Measurements from ENCODE around the gene FHIP1B. TPM values are rescaled to one million over a fixed set of nuclear protein-coding genes. Genes with fewer than 3 reads are reported as not detected.

FHIP1B gene
- total RNA-seq, 1 donor from 2014 or later, result 12.2 TPM

- Histone ChIP-seq H3K27ac (replicated peaks) (no peak overlapping the region), H3K27me3 (ENCODE audit: low read depth) (no peaks in the 10 kb centered on the region)
- TF ChIP-seq CTCF (IDR thresholded peaks at IDR 0.05; ENCODE audit: borderline replicate concordance), result no peak
Observed at GRCh38 chr11:6197466-6198200, 36.8 kb downstream of the FHIP1B start.

GRCh38 chr11:6196396-6196795 lies 38.0 kb downstream of the FHIP1B start:
- no peak for TF ChIP-seq CTCF (IDR thresholded peaks at IDR 0.05; ENCODE audit: borderline replicate concordance)
- no peak for DNase-seq
- intact Hi-C loops (cut with micrococcal nuclease), result no loop called here
- Histone ChIP-seq H3K9me3 (replicated peaks) (no peaks in the 10 kb centered on the region), H3K36me3 (no peaks in the 10 kb centered on the region), H3K4me1 (no peaks in the 10 kb centered on the region), H3K4me3 (no peak overlapping the region), H3K27ac (replicated peaks) (no peak overlapping the region), H3K27me3 (ENCODE audit: low read depth) (no peaks in the 10 kb centered on the region)

More at GRCh38 chr11:6197466-6198200, 36.8 kb downstream of the FHIP1B start:
- intact Hi-C loops (cut with micrococcal nuclease), result no loop called here
- no peak overlapping the region for H3K4me3 ChIP-seq
- H3K36me3 ChIP-seq, result peaks cover 4% of the 10 kb centered on the region
- H3K4me1 ChIP-seq, result no peaks in the 10 kb centered on the region
- no peak for DNase-seq
- H3K9me3 ChIP-seq (replicated peaks), result no peaks in the 10 kb centered on the region

- no peak for TF ChIP-seq CTCF (IDR thresholded peaks at IDR 0.05; ENCODE audit: borderline replicate concordance)
- no peaks in the 10 kb centered on the region for H3K27me3 ChIP-seq (ENCODE audit: low read depth)
- no peak for DNase-seq
- H3K4me3 ChIP-seq, result no peak overlapping the region
- no peak overlapping the region for H3K27ac ChIP-seq (replicated peaks)
- peaks cover 6% of the 10 kb centered on the region for H3K9me3 ChIP-seq (replicated peaks)
- H3K36me3 ChIP-seq, result no peaks in the 10 kb centered on the region
- H3K4me1 ChIP-seq, result no peaks in the 10 kb centered on the region
- intact Hi-C loops (cut with micrococcal nuclease), result no loop called here
Observed at GRCh38 chr11:6194065-6194581, 40.3 kb downstream of the FHIP1B start.

GRCh38 chr11:6191742-6192141 lies 42.7 kb downstream of the FHIP1B start:
- Histone ChIP-seq H3K27me3 (ENCODE audit: low read depth) (no peaks in the 10 kb centered on the region), H3K4me1 (no peaks in the 10 kb centered on the region), H3K9me3 (replicated peaks) (peaks cover 6% of the 10 kb centered on the region), H3K27ac (replicated peaks) (no peak overlapping the region), H3K4me3 (no peak overlapping the region), H3K36me3 (no peaks in the 10 kb centered on the region)
- intact Hi-C loops (cut with micrococcal nuclease), result no loop called here
- no peak for DNase-seq
- no peak for TF ChIP-seq CTCF (IDR thresholded peaks at IDR 0.05; ENCODE audit: borderline replicate concordance)

- no peak for DNase-seq
- Histone ChIP-seq H3K4me1 (peaks cover 9% of the 10 kb centered on the region), H3K27me3 (ENCODE audit: low read depth) (no peaks in the 10 kb centered on the region), H3K4me3 (no peak overlapping the region), H3K27ac (replicated peaks) (no peak overlapping the region), H3K36me3 (no peaks in the 10 kb centered on the region), H3K9me3 (replicated peaks) (peaks cover 5% of the 10 kb centered on the region)
- no peak for TF ChIP-seq CTCF (IDR thresholded peaks at IDR 0.05; ENCODE audit: borderline replicate concordance)
- intact Hi-C loops (cut with micrococcal nuclease), result no loop called here
Observed at GRCh38 chr11:6175440-6175839, 59.0 kb downstream of the FHIP1B start.

Measured in left ventricle myocardium inferior (tissue), 1 donor.